K562 (cell line): ENCODE data around the gene N4BP2. TPM values are rescaled to one million over a fixed set of nuclear protein-coding genes. Genes with fewer than 3 reads are reported as not detected.

Experiments used
- BACH1 ChIP-seq: fragments of 200-800 bp; sonication (Bioruptor generic); IDR thresholded peaks from 2 replicates; pipeline ENCODE4 v1.6.1; 2016; ENCODE audit warnings: missing genetic modification characterization, missing compliant biosample characterization
- BCOR ChIP-seq: fragments of 450-650 bp; IDR thresholded peaks from 2 replicates; pipeline ENCODE4 v1.6.1; 2016
- BRF2 ChIP-seq: IDR thresholded peaks from 3 replicates; pipeline ENCODE4 v1.6.1; 2011; ENCODE audit warnings: borderline replicate concordance, mild to moderate bottlenecking; ENCODE audit not compliant: insufficient read length, insufficient read depth
- CBFA2T2 ChIP-seq: fragments of 450-650 bp; conservative IDR thresholded peaks from 2 replicates; pipeline ENCODE4 v1.6.1; 2017; ENCODE audit warnings: mild to moderate bottlenecking
- CBX8 ChIP-seq: fragments of 200-600 bp; sonication (generic); IDR thresholded peaks from 2 replicates; pipeline ENCODE4 v1.6.1; 2012; ENCODE audit warnings: borderline replicate concordance, mixed run types, low read depth, mild to moderate bottlenecking, moderate library complexity, mixed read lengths, low read length, control low read depth, inconsistent platforms; ENCODE audit not compliant: poor library complexity, severe bottlenecking; ENCODE audit errors: extremely low read depth
- DLX4 ChIP-seq: fragments of 250-450 bp; sonication (Bioruptor Pico); IDR thresholded peaks from 2 replicates; pipeline ENCODE4 v1.6.1; 2021; ENCODE audit warnings: mild to moderate bottlenecking
- HIVEP1 ChIP-seq: fragments of 250-450 bp; sonication (Bioruptor Pico); IDR thresholded peaks from 2 replicates; pipeline ENCODE4 v1.4.0; 2020; ENCODE audit warnings: mild to moderate bottlenecking
- MAFG ChIP-seq: fragments of 450-650 bp; conservative IDR thresholded peaks from 2 replicates; pipeline ENCODE4 v1.6.1; 2016; ENCODE audit warnings: missing genetic modification characterization, missing compliant biosample characterization
- NCOA4 ChIP-seq: fragments of 450-650 bp; IDR thresholded peaks from 2 replicates; pipeline ENCODE4 v1.6.1; 2018; ENCODE audit warnings: mild to moderate bottlenecking; ENCODE audit not compliant: partially characterized antibody
- NEUROD1 ChIP-seq: fragments of 150-350 bp; IDR thresholded peaks from 2 replicates; pipeline ENCODE4 v1.6.1; 2014; ENCODE audit warnings: borderline replicate concordance, low read length, low read depth; ENCODE audit not compliant: partially characterized antibody
- NFE2L1 ChIP-seq: fragments of 450-650 bp; IDR thresholded peaks from 2 replicates; pipeline ENCODE4 v1.6.1; 2016; ENCODE audit warnings: missing genetic modification characterization, low read depth, mild to moderate bottlenecking, missing compliant biosample characterization, moderate library complexity, borderline replicate concordance
- PCBP2 ChIP-seq: fragments of 200-400 bp; formaldehyde crosslinking; IDR thresholded peaks from 2 replicates; pipeline ENCODE4 v1.6.1; 2018; ENCODE audit warnings: low read length, low read depth, mild to moderate bottlenecking, moderate library complexity; ENCODE audit not compliant: poor library complexity, severe bottlenecking
- RNF2 ChIP-seq: sonication (generic); IDR thresholded peaks from 2 replicates; pipeline ENCODE4 v1.6.1; 2016
- SIX5 ChIP-seq, 2 experiments: IDR thresholded peaks; 2 replicates each; pipeline ENCODE4 v1.6.1; 2011; ENCODE audit warnings: low read length in 2 of 2, borderline replicate concordance in 1 of 2, low read depth in 1 of 2, mild to moderate bottlenecking in 1 of 2, moderate library complexity in 1 of 2; ENCODE audit not compliant: insufficient read depth in 1 of 2
- SUPT5H ChIP-seq: fragments of 450-650 bp; IDR thresholded peaks from 2 replicates; pipeline ENCODE4 v1.6.1; 2016
- TFAM ChIP-seq: fragments of 250-450 bp; sonication (Bioruptor Pico); conservative IDR thresholded peaks from 2 replicates; pipeline ENCODE4 v1.5.0; 2021; ENCODE audit warnings: mild to moderate bottlenecking, moderate library complexity
- WHSC1 ChIP-seq: IDR thresholded peaks from one replicate; pipeline ENCODE4 v1.6.1; 2012; ENCODE audit warnings: low read length, control low read depth, inconsistent platforms
- ZBTB1 ChIP-seq: sonication (generic); formaldehyde crosslinking; IDR thresholded peaks from 2 replicates; pipeline ENCODE4 v1.8.1; 2023; ENCODE audit warnings: missing genetic modification reagents, low read depth, mild to moderate bottlenecking, borderline replicate concordance
- ZBTB17 ChIP-seq: fragments of 450-650 bp; formaldehyde crosslinking; IDR thresholded peaks from 2 replicates; pipeline ENCODE4 v1.4.0; 2020; ENCODE audit warnings: mild to moderate bottlenecking
- ZC3H4 ChIP-seq: sonication (generic); formaldehyde crosslinking; IDR thresholded peaks from 2 replicates; pipeline ENCODE4 v1.9.0; 2021; ENCODE audit warnings: missing genetic modification reagents, borderline replicate concordance
- ZNF12 ChIP-seq: sonication (generic); formaldehyde crosslinking; IDR thresholded peaks from 2 replicates; pipeline ENCODE4 v1.4.0; 2020; ENCODE audit warnings: mild to moderate bottlenecking, missing genetic modification reagents
- ZNF174 ChIP-seq: fragments of 250-450 bp; sonication (Bioruptor Pico); IDR thresholded peaks from 2 replicates; pipeline ENCODE4 v1.4.0; 2020; ENCODE audit warnings: mild to moderate bottlenecking
- ZNF175 ChIP-seq: fragments of 200-800 bp; sonication (Bioruptor generic); IDR thresholded peaks from 2 replicates; pipeline ENCODE4 v1.6.1; 2016; ENCODE audit warnings: low read depth, mild to moderate bottlenecking, missing genetic modification characterization, missing compliant biosample characterization
- ZNF232 ChIP-seq: sonication (generic); formaldehyde crosslinking; IDR thresholded peaks from 2 replicates; pipeline ENCODE4 v1.8.0; 2022; ENCODE audit warnings: mild to moderate bottlenecking, missing genetic modification reagents
- ZNF274 ChIP-seq: IDR thresholded peaks from 2 replicates; pipeline ENCODE4 v1.6.1; 2011; ENCODE audit warnings: low read depth, mild to moderate bottlenecking, low read length, moderate library complexity, borderline replicate concordance
- ZNF77 ChIP-seq: fragments of 250-450 bp; sonication (Bioruptor Pico); IDR thresholded peaks from 2 replicates; pipeline ENCODE4 v1.5.0; 2020
- ZNF830 ChIP-seq: fragments of 250-450 bp; sonication (Bioruptor Pico); IDR thresholded peaks from 2 replicates; pipeline ENCODE4 v1.5.0; 2021; ENCODE audit warnings: mild to moderate bottlenecking
- polyA plus RNA-seq, 8 experiments: library from polyadenylated mRNA; depleted of rRNA in 4 of 8; stranded (reverse) in 5 of 8; unstranded in 3 of 8; fragments of >200 nt; fragmentation: Nextera tagmentation in 2 of 8; fragmentation: Illumina TruSeq in 1 of 8; extraction: Ambion mirVana in 2 of 8; extraction: Trizol in 1 of 8; gene quantifications; 2 replicates each; pipeline versions ENCODE4 v1.2.1 to v1.2.3, GENCODE V29; 2011 to 2014; ENCODE audit warnings: inconsistent platforms in 1 of 8, missing spikeins in 1 of 8
- total RNA-seq, 7 experiments: library from RNA; depleted of rRNA in 6 of 7; stranded (reverse); fragments of >200 nt in 6 of 7; fragmentation: Illumina TruSeq in 2 of 7; extraction: Trizol in 2 of 7; gene quantifications; 2 replicates each; pipeline versions ENCODE4 v1.2.1 to v1.2.3, GENCODE V29; 2011 to 2021; ENCODE audit warnings: low replicate concordance in 1 of 7
- TF ChIP-seq, protein P1 (sequence below), 2 experiments: fragments of 450-650 bp; IDR thresholded peaks; 2 replicates each; pipeline ENCODE4 v1.6.1; 2016
- TF ChIP-seq, protein P2 (sequence below): IDR thresholded peaks from 2 replicates; pipeline ENCODE4 v1.6.1; 2011; ENCODE audit not compliant: insufficient read length; ENCODE audit errors: extremely low read depth

N4BP2 gene
- total and polyA plus RNA-seq, 9 of the 15 experiments (the other 6 are each of a cell fraction or from before 2014, with no cell fraction given), result 2.7 to 12.6 (median 7.6) TPM

GRCh38 chr4:40055511-40055862 lies 1.2 kb upstream of the N4BP2 start (continued):
- TF ChIP-seq BRF2 (no peak), ZNF77 (CRISPR knock-in tag) (no peak), ZNF12 (CRISPR knock-in tag) (no peak), ZBTB17 (no peak), PCBP2 (no peak), HIVEP1 (no peak), ZNF175 (no peak), BACH1 (tag) (no peak), MAFG (tag) (no peak), ZC3H4 (CRISPR knock-in tag) (no peak), DLX4 (CRISPR knock-in tag) (no peak), BCOR (peak; percentile 78; the same call in 1 of the 2 replicates), RNF2 (peak; percentile 61; the same call in 1 of the 2 replicates), ZNF274 (no peak), NCOA4 (no peak), NEUROD1 (no peak), ZBTB1 (CRISPR knock-in tag) (no peak), CBFA2T2 (no peak), ZNF232 (no peak), TFAM (CRISPR knock-in tag) (no peak), CBX8 (no peak), ZNF174 (CRISPR knock-in tag) (no peak), WHSC1 (no peak), SIX5 (IDR thresholded peaks at IDR 0.05; ENCODE audit: borderline replicate concordance in 1 of 2, insufficient read depth in 1 of 2, low read depth in 1 of 2, low read length in 2 of 2) (no peak), SUPT5H (peak; percentile 19; the same call in 1 of the 2 replicates), NFE2L1 (no peak), ZNF830 (CRISPR knock-in tag) (no peak)
- TF ChIP-seq, protein P1, sequence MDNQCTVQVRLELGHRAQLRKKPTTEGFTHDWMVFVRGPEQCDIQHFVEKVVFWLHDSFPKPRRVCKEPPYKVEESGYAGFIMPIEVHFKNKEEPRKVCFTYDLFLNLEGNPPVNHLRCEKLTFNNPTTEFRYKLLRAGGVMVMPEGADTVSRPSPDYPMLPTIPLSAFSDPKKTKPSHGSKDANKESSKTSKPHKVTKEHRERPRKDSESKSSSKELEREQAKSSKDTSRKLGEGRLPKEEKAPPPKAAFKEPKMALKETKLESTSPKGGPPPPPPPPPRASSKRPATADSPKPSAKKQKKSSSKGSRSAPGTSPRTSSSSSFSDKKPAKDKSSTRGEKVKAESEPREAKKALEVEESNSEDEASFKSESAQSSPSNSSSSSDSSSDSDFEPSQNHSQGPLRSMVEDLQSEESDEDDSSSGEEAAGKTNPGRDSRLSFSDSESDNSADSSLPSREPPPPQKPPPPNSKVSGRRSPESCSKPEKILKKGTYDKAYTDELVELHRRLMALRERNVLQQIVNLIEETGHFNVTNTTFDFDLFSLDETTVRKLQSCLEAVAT (IDR thresholded peaks at IDR 0.05), result peak; percentile 83 to 99; a peak in 3 of 4 replicates
- TF ChIP-seq, protein P2, sequence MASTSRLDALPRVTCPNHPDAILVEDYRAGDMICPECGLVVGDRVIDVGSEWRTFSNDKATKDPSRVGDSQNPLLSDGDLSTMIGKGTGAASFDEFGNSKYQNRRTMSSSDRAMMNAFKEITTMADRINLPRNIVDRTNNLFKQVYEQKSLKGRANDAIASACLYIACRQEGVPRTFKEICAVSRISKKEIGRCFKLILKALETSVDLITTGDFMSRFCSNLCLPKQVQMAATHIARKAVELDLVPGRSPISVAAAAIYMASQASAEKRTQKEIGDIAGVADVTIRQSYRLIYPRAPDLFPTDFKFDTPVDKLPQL, result no peak
